GM21717 (cell line): ENCODE results near the gene HOXA2.

ENCODE experiments used
- ATAC-seq: cut with Tn5 transposase; IDR thresholded peaks from one replicate; pipeline ENCODE4 v1.9.1; 2021; ENCODE audit warnings: mild to moderate bottlenecking, moderate library complexity; ENCODE audit not compliant: unreplicated experiment

HOXA2 gene

DNA sequence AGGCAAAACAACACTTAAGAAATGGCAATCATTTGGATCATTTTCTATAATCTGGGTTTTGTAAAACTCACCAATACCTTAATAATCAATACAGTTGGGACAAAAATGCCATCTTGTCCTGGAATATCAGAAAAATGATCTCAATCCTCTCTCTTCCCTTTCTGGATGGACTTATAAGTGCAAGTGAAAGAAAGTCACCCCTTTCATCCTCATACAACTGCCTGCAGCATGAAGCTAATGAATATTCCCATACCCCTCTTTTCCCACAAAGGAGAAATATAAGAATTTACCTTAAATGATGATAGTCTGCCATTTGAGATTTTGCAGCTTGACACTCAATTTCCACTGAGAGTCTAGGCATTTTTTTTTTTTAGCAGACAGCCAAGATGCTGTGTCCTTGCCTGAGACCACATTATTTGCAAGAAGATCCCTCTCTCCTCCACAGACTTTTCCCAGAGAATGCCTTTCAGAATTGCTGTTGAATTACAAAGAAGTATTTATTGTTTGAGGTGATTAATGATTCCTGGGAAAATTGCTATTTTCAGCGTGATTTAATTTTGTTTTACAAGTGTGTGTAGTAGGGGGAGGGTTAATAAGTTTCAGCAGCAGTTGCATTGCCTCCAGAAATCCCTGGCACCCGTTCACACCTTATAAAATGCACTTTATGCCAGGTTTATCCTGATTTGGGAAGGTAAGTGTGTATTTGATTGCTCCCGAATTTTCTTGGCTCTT, 24.3 kb upstream of the HOXA2 start:
- ATAC-seq, result no peak

DNA sequence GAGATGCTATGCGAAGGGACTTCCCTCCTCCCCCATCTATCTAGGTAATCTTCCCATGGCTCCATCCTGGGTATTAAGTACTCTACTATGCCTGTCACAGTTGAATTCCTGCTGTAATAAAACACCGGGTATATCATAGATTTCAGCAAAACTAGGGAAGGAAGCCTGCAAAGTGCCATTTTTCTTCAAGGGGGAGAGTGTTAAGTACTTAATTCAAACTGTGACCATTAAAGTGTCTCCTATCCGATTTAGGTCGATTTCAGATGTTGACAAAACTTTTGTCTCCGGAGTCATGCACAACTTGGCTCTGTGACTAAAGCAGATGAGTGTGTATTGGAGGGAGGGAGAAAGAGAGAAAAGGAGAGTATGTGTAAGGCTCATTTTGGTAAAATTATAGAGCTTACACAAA, 23.5 kb upstream of the HOXA2 start:
- ATAC-seq, result no peak

DNA sequence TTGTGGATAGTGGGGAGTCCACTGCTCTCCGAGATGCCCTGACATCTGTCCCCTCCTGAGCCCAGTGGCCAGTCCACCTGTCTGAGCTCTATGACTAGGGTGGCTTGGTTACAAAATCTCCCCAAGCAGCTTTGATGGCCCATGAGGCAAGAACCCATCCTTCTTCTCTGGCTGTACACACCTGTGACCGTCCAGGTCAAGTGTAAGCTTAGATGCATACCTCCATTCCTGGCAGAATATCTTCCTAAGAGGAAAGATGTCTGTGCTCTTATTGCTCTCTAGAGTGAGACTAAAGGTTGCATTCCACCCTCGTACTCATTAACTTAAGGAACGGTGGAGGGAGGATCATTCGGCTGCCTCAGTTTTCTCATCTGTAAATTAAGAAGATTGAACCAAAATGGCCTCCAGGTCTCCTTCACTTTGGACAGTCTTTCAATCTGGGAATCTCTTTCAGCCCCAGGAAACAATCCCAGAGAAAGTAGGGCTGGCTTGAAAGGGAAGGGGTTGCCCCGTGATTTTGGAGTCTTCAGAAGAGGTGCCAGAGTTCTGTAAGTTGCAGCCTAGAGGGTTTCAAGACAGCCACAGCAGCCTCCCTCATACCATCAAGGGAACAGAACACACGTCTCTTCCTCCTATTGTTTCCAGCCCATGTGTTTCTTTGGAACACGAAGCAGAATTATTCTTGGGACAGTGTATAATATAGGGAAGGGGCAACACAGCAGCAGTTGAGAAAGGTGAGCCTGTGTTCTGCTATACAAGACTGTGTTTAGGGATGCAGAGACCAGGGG, 22.6 kb upstream of the HOXA2 start:
- ATAC-seq, result no peak

DNA sequence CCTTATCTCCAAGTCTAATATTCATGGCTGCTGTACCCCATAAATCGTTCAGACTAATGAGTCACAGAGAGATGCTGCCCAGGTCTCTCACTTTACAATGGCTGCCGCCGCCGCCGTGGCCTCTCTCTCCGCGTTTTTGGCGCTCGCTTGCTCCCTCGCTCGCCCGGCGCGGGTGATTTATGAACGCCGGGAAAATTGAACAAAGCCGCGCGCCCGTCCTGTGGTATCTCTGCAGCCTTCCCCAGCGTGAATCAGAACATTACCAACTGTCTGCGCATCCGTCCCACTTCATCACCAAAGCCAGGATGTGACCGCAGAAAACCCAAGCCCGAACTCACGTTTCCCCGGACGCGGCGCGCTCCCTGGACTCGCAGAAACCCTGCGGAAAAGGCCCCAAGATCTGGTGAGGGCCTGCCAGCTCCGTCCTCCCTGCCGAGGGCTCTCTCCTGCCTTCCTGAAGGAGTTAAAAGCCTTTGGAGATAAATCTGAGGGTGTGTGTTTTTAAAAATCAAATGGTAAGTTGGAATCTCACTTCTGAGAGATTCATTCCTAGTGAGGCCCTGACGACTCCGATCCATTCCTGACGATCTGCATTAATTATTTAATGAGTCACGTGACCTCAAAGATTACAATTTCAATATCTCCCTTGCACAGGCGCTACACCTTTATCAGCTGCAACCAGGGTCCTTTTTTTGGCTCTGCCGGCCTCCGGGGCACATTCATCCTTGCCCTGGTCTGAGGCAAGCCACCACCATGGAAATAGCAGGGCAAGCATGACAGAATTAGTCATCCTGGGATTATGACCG, 21.8 kb upstream of the HOXA2 start:
- no peak for ATAC-seq

DNA sequence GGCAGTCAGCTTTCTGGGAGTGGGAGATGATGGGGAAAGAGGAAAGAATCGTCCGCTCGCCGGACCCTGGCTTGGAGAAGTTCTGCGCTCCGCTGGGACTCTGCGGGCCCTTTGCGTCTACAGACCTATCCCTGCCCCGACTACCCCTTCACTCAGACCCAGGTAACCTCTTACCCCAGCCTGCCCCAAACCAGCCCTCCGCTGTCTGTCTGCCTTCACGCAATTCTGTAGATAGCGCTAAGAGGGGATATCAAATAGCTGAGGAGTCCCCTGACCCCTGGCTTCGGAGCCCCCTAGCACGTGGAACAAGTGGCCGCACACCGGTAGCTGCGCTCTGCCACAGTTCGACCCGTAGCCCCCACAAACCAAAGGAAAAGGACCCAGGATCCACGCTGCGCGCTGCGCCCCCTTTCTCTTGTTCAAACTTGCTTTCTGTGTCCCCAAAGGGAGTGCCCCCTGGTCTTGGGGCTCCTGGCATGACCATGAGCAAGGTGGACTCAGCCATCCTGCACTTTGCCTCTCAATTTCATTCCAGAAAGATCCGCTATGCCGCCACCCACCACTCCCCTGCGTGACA, 21.1 kb upstream of the HOXA2 start:
- no peak for ATAC-seq

DNA sequence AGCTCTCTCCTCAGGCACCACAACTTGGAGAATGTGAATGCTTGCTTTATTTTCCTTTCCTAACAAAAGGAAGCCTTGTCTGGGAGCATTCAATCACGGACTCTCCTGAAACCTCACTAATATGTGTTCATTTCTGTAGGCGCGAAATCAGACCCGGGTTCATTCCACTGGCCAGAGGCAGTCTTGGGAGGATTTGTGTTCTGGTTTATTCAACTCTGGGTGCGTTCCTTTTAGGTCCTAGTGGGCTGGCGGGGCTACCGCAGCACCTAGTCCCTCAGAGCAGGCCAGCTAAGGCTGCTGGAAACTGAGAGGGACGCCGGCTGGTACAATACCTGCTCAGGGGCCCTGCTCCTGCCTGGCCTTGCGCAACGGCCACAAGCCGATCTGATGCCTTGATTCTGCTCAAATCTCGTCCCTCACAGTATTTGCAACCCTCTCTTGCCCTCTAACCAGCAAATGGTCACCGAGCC, 20.6 kb upstream of the HOXA2 start:
- no peak for ATAC-seq

DNA sequence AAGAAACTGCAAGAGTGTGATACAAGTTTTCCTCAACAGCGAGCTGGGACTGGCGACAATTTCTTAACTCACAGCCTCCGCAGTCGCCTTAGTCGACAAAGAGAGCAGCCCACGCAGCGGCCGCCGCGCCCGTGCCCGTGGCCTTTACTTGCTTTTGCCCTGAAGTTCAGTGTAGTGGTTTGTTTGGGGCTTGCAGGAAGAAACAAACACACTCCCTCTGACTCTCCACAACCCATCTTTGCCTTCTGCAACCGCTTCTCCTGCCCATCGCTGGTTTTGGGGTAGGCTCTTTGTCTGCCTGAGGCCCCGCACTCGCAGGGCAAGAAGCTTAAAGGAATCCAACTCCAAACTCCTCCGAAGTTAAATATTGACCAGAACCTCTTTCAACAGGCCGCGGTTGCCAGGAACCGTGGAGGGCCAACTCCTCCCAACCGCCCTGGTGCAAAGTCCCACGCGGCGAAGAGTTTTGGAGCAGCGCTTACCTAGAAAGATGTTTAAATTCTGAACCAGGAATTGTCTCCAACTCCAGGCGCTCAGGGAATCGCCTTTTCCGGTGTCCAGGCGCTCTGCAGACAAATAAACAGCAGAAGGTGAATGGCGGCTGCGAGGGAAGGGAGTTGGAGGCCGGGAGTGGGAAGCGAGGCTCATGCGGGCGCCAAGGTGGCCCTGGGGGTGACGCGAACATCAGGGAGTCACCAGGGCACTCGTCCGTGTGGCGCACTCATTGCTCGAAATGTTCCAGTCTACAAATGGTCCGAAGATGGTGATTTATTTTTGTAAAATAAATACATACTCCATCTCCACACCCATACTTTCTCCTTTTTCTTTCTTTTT, 19.8 kb upstream of the HOXA2 start:
- no peak for ATAC-seq

DNA sequence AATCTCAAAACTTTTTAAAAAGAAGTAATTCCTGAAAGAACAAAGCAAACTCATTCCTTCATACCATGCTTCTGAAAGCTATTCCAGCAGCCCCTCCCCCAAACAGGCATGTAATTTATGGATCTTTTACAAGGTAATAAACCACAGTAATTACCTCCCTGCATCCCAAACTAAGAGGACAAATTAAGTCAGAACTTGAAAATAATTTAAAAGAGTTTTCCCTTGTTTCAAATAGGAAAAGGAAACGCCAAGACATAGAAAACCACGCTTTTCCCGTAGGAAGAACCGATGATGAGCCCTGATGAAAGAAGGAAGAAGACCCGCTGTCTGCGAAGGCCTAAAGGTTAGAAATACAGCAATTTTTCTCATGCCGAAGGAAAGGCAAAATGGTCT, 19.2 kb upstream of the HOXA2 start:
- ATAC-seq, result no peak

DNA sequence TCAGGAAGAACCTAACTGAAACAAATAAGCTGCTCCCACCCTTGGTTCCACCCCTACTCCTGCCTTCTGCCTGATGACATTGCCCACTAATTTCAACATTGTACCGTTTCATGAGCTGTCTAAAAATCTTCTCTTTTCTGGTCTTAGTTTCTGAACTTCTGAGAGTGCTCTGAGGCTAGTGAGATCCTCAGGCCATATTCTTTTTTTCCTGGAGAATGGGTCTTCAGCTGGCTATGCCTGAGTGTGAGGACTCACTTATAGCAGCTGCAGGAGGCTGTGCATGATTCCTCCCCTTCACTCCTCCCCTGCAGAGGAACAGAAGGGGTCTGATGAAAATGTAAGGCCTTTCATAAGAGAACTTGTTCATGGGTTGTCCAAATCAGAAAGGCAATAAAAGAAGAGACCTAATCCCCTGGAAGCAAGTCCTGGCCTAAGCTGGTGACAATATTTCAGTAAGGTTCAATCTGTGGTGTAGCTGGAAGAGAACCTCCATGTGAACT, 17.0 kb upstream of the HOXA2 start:
- ATAC-seq, result no peak

DNA sequence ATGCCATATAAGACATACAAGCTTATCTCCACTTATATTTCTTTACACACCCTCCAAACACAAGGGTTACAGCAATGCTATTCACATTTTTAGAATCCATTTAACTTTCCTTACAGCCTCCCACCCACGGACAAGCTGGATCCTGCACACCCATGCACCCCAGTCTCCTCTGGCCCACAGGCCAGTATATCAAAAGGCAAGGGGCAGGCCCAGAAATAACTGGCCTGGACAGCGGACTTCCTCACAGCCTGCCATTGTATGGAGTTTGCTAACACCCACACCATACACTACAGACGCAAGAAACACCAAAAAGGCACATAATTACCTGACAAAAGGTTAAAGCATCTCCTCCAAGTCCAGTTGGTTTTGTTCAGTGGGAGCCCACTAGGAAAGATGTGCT, 16.1 kb upstream of the HOXA2 start:
- ATAC-seq, result no peak

DNA sequence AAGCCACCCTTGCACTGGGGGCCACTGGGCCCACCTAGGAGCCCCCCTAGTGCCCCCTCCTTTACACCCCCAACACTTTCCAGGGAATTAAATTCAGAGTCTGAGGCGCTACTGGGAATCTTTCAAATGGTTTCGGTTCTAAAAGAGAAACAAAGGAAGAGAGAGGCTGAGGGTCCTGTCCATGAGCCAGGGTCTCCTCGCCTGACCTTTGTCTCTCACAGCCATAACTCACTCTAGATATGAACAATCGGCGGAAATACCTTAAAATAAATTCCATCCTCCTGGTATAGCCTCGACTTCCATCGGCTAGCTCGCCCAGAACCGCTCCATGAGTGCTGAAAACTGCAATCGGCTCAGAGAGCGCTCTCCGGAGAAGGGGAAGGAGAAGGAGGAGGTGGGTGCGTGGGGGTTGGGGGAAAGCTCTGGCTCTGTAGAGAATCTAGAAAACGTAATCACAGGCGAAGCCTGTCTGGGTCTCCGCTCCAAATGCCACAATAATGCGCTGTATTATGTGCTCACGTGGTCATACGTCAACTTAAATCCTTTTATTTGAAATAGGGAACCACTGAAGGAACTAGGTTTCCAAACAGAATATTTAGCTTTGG, 15.5 kb upstream of the HOXA2 start:
- ATAC-seq, result no peak

DNA sequence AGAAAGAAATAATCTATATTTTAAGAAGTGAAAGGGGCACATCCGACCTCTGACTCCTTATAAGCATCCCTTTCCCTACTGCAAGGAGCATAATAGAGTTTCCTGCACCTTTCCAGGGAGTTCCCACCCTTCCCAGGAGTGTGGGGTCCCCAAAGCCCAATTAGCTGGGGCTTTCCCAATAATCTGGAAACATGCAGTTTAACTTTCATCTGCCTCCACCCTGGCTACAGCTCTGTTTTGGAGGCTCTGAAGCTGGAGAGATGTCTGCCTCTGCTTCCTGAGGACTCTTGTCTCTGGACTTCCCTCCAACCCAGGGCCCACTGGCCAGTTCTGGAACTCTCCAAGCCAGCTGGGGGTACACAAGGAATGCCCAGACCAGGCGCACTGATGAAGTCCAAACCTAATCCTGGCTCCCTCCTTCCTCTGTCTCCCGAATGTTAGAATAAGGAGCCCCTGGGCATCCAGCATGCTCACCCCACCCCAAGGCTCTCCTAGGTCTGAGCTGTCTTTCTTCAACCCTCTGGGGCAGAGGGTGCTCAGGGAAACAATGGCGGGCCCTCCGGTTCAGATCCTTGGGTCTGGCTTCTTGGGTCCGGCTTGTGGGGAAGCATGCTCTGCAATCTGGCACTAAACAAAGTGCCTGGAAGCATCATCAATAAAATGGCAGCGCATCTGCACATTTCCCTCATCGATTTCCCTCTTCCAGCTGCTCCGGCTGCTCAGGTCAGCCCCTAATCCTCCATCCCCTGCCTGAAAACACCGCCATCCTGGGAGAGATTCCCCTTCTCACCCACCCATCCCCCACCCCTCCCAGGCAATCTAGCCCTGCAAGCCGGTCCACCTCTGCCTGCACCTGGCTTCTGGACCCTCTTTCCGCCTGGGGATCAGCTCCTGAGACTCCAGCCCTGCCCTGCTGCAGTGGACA, 14.7 kb upstream of the HOXA2 start:
- no peak for ATAC-seq

DNA sequence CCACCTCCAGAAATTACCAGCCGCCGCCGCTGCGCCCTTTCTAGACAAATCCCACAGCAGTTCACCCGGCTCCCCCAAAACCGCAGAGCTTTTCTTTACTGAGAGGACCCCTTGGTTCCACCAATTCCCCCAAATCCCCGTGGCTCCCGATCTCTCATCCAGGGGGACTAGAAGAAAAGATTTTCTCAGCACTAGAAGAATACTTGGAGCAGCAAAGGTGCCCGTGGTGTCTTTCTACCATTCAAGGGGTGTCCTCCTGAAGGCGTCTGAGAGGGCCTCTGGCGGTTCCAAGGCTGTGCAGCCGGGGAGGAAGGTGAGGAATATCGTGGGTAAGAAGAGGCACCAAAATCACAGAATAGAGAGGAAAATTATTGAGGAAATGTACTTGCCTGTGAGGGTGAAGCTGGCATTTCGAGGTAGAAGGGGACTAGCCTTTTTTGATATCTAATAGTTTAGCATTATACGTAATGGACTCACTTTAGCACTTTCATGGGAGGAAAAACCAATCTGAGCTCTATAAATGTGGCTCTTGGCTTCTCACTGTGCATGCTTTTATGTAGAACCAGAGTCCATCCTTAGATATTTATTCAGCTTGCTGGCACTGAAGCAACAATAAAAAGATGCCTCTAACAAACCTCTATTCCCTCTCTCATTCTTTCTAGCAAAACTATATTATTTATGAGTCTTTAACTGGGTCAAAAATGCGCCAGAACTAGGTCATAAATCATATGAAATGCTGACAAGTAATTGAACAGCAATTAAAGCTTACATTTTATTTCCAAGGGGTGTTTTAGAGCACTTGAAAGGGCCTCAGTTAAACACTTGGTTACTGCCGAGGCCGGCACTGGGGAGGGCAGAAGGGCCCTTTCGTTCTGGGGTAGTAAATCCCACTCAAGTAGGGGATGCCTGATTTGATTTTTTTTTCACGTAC, 13.8 kb upstream of the HOXA2 start:
- ATAC-seq, result no peak

DNA sequence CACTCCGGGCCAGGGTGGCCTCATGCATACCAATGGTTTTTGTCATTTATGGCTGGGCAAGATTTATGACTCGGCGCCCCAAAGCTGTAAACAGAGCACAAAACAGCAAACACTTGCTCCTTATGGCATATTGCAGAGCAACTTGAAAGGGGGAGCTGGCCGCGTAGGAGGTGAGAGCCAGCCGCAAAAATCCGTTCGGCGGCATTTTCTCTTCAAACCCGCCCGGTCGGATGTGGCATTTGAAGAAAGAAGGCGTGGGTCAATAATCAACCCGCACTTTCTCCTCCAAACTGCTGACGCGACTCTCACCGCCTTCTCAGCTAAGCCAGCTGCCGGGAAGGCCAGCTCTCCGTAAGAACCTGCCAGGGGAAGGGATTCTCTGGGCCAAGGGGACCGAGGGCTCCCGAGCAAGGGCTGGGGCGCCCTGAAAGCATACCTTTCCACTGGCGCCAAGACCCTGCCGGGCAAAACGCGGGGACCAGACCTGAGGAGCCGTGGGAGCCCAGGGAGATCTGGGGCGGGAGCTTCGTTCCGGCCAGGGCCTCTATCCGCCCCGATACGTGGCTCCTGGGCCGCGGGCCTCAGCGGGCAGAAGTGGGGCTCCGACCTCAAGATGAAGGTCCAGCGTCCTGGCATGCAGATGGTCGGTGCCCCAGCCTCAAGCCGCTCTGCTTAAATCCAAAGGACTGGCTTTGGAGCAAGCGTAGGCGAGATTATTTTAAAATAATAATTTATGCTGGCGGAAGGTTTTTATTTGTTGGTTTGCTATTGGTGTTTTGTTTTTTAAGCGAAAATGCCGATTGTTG, 12.9 kb upstream of the HOXA2 start:
- ATAC-seq, result no peak

DNA sequence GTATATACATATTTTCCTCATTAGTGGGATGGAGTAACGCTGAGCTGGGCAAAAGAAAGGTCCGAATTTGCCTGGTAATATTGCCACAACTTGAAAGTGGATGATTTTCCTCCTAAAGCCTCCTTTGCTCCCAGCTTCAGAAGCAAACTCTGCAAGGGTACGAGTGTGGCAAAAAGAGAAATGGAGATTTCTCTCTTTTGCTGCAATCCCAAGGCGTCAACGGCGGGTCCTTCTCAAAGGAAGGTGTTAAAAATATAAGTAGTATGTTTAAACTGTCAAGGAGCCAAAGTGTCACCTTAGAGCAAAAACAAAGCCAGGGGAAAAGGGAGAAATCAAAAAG, 12.4 kb upstream of the HOXA2 start:
- no peak for ATAC-seq

DNA sequence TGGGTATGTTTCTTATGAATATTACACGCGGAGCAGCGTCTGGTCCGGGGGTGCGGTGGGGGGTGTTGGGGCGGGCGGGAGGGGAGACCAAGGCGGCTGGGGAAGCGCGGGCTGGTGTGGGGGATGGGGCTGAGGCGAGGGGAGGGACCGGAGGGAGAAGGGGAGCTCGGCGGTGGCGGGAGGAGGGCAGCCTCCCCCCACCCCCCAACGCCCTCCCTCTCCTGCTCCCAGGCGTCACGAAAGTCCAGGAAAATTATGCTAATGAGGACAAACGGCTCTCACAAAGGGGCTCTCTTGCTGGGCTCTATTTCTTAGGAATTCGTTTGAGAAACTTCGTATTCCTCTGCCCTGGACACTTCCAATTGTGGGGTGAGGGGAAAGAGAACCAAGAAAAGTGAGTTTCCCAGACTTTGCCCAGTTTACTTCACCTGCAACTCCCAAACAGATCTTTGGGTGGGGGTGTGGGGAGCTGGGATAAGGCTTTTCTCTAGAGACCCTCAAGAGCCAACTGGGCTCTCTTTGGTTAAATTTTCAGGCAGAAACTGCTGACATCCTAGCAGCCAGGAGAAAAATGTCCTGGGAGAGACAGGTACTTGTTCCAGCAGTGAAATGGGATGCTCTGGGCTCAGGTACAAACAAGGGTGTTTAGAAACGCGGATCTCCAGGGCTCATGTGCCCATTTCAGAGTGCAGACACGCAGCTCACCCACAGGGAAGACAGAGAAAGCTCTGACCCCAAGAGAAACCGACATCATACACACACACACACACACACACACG, 11.7 kb upstream of the HOXA2 start:
- ATAC-seq, result no peak
